ENCODE data around the gene RRH. TPM values are rescaled to one million over a fixed set of nuclear protein-coding genes. Genes with fewer than 3 reads are reported as not detected.

RRH gene
- total RNA-seq, 1 donor: not detected

- TF ChIP-seq CTCF (IDR thresholded peaks at IDR 0.05; ENCODE audit: insufficient read depth, low read depth, low read length): no peak
- H3K4me3 ChIP-seq (ENCODE audit: low read depth, low read length): no peak overlapping the region
- no peak for DNase-seq (ENCODE audit: low read depth)
These were observed 34.2 kb downstream of the RRH start for GRCh38 chr4:109861916-109862511.

DNA sequence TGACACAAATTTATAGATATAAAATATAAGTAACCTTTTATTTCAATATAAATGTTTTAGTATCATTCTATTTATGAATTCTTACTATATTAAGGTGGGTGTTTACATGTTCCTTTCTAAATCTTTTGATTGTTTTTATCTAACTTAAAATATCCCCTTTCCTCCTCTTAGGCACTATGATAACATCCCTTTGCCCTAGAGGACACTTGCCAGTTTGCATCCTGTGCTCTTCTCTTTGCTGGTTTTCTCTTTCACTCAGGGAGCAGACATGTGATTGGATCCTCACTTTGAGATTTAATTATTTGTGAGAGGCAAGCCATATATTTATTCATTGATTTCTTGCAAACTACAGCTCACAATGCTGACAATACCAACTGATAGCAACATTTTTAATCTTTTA is 36.4 kb downstream of the RRH start:
- DNase-seq (ENCODE audit: low read depth): no peak
- H3K4me3 ChIP-seq (ENCODE audit: low read depth, low read length): no peak overlapping the region
- no peak for TF ChIP-seq CTCF (IDR thresholded peaks at IDR 0.05; ENCODE audit: insufficient read depth, low read depth, low read length)

GRCh38 chr4:109870061-109870460 is 42.3 kb downstream of the RRH start:
- no peak overlapping the region for H3K4me3 ChIP-seq (ENCODE audit: low read depth, low read length)
- no peak for DNase-seq (ENCODE audit: low read depth)
- TF ChIP-seq CTCF (IDR thresholded peaks at IDR 0.05; ENCODE audit: insufficient read depth, low read depth, low read length): no peak

- no peak overlapping the region for H3K4me3 ChIP-seq (ENCODE audit: low read depth, low read length)
- no peak for TF ChIP-seq CTCF (IDR thresholded peaks at IDR 0.05; ENCODE audit: insufficient read depth, low read depth, low read length)
- DNase-seq (ENCODE audit: low read depth): no peak
These were observed 44.3 kb downstream of the RRH start for GRCh38 chr4:109872065-109872464.

GRCh38 chr4:109872950-109873656 is 45.3 kb downstream of the RRH start:
- no peak for TF ChIP-seq CTCF (IDR thresholded peaks at IDR 0.05; ENCODE audit: insufficient read depth, low read depth, low read length)
- DNase-seq (ENCODE audit: low read depth): no peak

DNA sequence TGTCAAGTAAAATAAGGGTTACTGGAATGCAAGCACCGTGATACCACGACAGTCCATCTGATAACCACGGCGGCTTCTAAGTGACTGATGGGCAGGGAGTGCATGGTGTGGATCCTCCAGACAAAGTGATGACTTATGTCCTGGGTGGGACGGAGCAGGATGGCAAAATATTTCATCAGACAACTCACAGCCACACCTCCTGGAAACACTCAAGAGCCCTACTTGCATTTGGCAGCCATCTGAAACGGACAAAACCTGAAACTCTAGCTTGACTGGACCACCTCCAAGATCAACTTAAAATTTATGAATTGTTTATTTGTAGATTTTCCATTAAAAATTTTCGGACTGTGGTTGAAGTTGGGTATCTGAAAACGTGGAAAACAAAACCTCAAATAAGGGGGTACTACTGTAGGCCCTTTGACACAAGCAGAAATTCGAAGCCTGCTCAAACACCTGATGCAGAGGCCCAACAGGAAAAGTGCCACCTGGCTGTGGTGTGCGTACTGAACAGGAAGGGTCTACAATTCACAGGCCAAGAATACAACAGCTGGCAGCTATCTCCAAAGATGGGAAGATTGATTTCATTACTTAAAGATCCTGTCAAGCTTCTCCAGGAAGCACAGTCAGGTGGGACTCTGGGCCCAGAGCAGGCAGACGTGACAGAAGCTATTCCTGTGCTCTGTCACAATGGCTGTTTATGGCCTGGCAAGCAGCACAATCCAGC is 46.2 kb downstream of the RRH start:
- DNase-seq (ENCODE audit: low read depth): no peak
- H3K4me3 ChIP-seq (ENCODE audit: low read depth, low read length): no peak overlapping the region
- no peak for TF ChIP-seq CTCF (IDR thresholded peaks at IDR 0.05; ENCODE audit: insufficient read depth, low read depth, low read length)

More at GRCh38 chr4:109872950-109873656, 45.3 kb downstream of the RRH start:
- no peak overlapping the region for H3K4me3 ChIP-seq (ENCODE audit: low read depth, low read length)
